Neural progenitor cell (in vitro differentiated cells): ENCODE measurements around the gene CA5A. TPM values are rescaled to one million over a fixed set of nuclear protein-coding genes. Genes with fewer than 3 reads are reported as not detected.
A peak's percentile ranks its signal among the peaks of the same experiment; 100 is the strongest.

ENCODE experiments used
- DNase-seq: peaks from one replicate; pipeline ENCODE4 v3.0.0-alpha.2; 2016; ENCODE audit warnings: low spot score
- H2AFZ ChIP-seq: fragments of 200-600 bp; sonication (generic); replicated peaks from 2 replicates; pipeline ENCODE4 v1.6.1; 2016; ENCODE audit warnings: antibody characterized with exemption
- H3F3A ChIP-seq: fragments of 200-600 bp; sonication (generic); 2 replicates; pipeline ENCODE4 v1.6.1; 2016; ENCODE audit warnings: antibody characterized with exemption, low read depth
- H3K27ac ChIP-seq: fragments of 200-600 bp; sonication (generic); 2 replicates; pipeline ENCODE4 v1.5.1; 2016; ENCODE audit warnings: mild to moderate bottlenecking
- H3K27me3 ChIP-seq: fragments of 200-600 bp; sonication (generic); 2 replicates; pipeline ENCODE4 v1.6.1; 2016; ENCODE audit warnings: mild to moderate bottlenecking, moderate library complexity
- H3K36me3 ChIP-seq: fragments of 200-600 bp; sonication (generic); 2 replicates; pipeline ENCODE4 v1.5.1; 2016
- H3K4me1 ChIP-seq: fragments of 200-600 bp; sonication (generic); 2 replicates; pipeline ENCODE4 v1.6.1; 2016; ENCODE audit warnings: mixed run types
- H3K4me2 ChIP-seq: fragments of 200-600 bp; sonication (generic); 2 replicates; pipeline ENCODE4 v1.6.1; 2016
- H3K4me3 ChIP-seq: fragments of 200-600 bp; sonication (generic); 2 replicates; pipeline ENCODE4 v1.5.1; 2016
- H3K79me2 ChIP-seq: fragments of 200-600 bp; sonication (generic); 2 replicates; pipeline ENCODE4 v1.6.1; 2016; ENCODE audit warnings: low read depth
- H3K9ac ChIP-seq: fragments of 200-600 bp; sonication (generic); 2 replicates; pipeline ENCODE4 v1.6.1; 2016
- H3K9me3 ChIP-seq: fragments of 200-600 bp; sonication (generic); 2 replicates; pipeline ENCODE4 v1.5.1; 2016; ENCODE audit warnings: low read depth
- H4K20me1 ChIP-seq: fragments of 200-600 bp; sonication (generic); 2 replicates; pipeline ENCODE4 v1.6.1; 2016; ENCODE audit warnings: low read depth
- H3K27ac Mint-ChIP-seq: 3 replicates; pipeline ENCODE4 v1.8.0; 2021; ENCODE audit warnings: mixed read lengths
- H3K27me3 Mint-ChIP-seq: 2 replicates; pipeline ENCODE4 v1.8.0; 2022; ENCODE audit warnings: low read depth, mild to moderate bottlenecking, inconsistent platforms, moderate library complexity, mixed read lengths; ENCODE audit not compliant: insufficient read depth
- H3K36me3 Mint-ChIP-seq: 3 replicates; pipeline ENCODE4 v1.8.0; 2021; ENCODE audit warnings: mixed read lengths
- H3K4me1 Mint-ChIP-seq: 3 replicates; pipeline ENCODE4 v1.8.0; 2021; ENCODE audit warnings: mixed read lengths
- H3K4me3 Mint-ChIP-seq: 3 replicates; pipeline ENCODE4 v1.8.0; 2021; ENCODE audit warnings: mild to moderate bottlenecking, moderate library complexity, mixed read lengths
- H3K9me3 Mint-ChIP-seq: 3 replicates; pipeline ENCODE4 v1.8.0; 2020; ENCODE audit warnings: mixed read lengths
- CTCF ChIP-seq: fragments of 200-600 bp; sonication (generic); IDR thresholded peaks from 2 replicates; pipeline ENCODE4 v1.5.1; 2017; ENCODE audit warnings: antibody characterized with exemption, mild to moderate bottlenecking
- EZH2 ChIP-seq: fragments of 200-600 bp; sonication (generic); IDR thresholded peaks from 2 replicates; pipeline ENCODE4 v1.6.1; 2017; ENCODE audit warnings: antibody characterized with exemption, mild to moderate bottlenecking, moderate library complexity
- EZH2phosphoT487 ChIP-seq: fragments of 200-600 bp; sonication (generic); IDR thresholded peaks from 2 replicates; pipeline ENCODE4 v1.6.1; 2017; ENCODE audit warnings: antibody characterized with exemption
- total RNA-seq: library from RNA; depleted of rRNA; stranded (reverse); fragments of >200 nt; gene quantifications from 2 replicates; pipeline ENCODE4 v1.2.3, GENCODE V29; 2015; ENCODE audit warnings: low replicate concordance

The CA5A gene
- total RNA-seq, 1 donor from 2014 or later, result not detected

- no peaks in the 10 kb centered on the region for H3K27me3 ChIP-seq
- peaks cover 52% of the 10 kb centered on the region for H4K20me1 ChIP-seq
- H3K9me3 Mint-ChIP-seq, result no peaks in the 10 kb centered on the region
- no peak for DNase-seq
- peaks cover 8% of the 10 kb centered on the region for H3F3A ChIP-seq
- H3K4me1 ChIP-seq, result peaks cover 17% of the 10 kb centered on the region
- H3K4me1 Mint-ChIP-seq, result peaks cover 29% of the 10 kb centered on the region
- no peak overlapping the region for H3K4me2 ChIP-seq
- no peaks in the 10 kb centered on the region for H3K36me3 ChIP-seq
- no peak overlapping the region for H3K9ac ChIP-seq
- TF ChIP-seq EZH2phosphoT487 (no peak), EZH2 (no peak), CTCF (no peak)
- H3K4me3 Mint-ChIP-seq, result no peak overlapping the region
- H3K27me3 Mint-ChIP-seq, result no peaks in the 10 kb centered on the region
- peak overlapping the region; percentile 94 for H3K27ac Mint-ChIP-seq
- no peaks in the 10 kb centered on the region for H3K9me3 ChIP-seq
- peaks cover 99% of the 10 kb centered on the region for H3K79me2 ChIP-seq
- H3K27ac ChIP-seq, result no peak overlapping the region
- H2AFZ ChIP-seq, result no peak overlapping the region
- peaks cover 15% of the 10 kb centered on the region for H3K36me3 Mint-ChIP-seq
- no peak overlapping the region for H3K4me3 ChIP-seq
Observed at GRCh38 chr16:87959391-87959990, 23.2 kb upstream of the CA5A start.

DNA sequence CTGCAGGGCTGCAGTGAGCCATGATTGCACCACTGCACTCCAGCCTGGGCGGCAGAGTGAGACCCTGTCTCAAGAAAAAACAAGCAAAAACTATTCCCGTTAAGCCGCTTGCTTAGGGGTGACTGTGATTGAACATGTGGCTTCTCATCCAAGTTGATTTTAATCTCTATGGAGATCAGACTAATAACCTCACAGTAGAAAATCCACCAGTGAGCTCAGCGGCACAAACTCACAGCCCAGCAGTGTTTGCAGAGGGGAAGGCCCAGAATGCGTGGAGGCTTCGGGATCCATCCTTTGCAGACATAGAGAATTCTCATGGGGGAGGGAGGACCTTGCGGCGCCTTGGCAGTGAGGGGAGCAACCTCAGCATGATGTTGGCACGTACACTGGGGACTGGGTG is 22.3 kb upstream of the CA5A start:
- no peak overlapping the region for H3K4me3 ChIP-seq
- H3K9me3 ChIP-seq, result no peaks in the 10 kb centered on the region
- no peaks in the 10 kb centered on the region for H3K36me3 ChIP-seq
- peaks cover 58% of the 10 kb centered on the region for H4K20me1 ChIP-seq
- no peaks in the 10 kb centered on the region for H3K9me3 Mint-ChIP-seq
- H3K4me3 Mint-ChIP-seq, result no peak overlapping the region
- no peak for TF ChIP-seq CTCF
- no peak for TF ChIP-seq EZH2
- no peak for TF ChIP-seq EZH2phosphoT487
- no peaks in the 10 kb centered on the region for H3K27me3 Mint-ChIP-seq
- no peak overlapping the region for H3K4me2 ChIP-seq
- H3K36me3 Mint-ChIP-seq, result peaks cover 15% of the 10 kb centered on the region
- H3K79me2 ChIP-seq, result peaks cover 100% of the 10 kb centered on the region
- DNase-seq, result no peak
- peaks cover 17% of the 10 kb centered on the region for H3K4me1 ChIP-seq
- H2AFZ ChIP-seq, result no peak overlapping the region
- peaks cover 26% of the 10 kb centered on the region for H3K4me1 Mint-ChIP-seq
- H3F3A ChIP-seq, result peaks cover 8% of the 10 kb centered on the region
- H3K9ac ChIP-seq, result no peak overlapping the region
- no peak overlapping the region for H3K27ac Mint-ChIP-seq
- no peaks in the 10 kb centered on the region for H3K27me3 ChIP-seq
- no peak overlapping the region for H3K27ac ChIP-seq

- Mint-ChIP-seq H3K27ac (no peak overlapping the region), H3K9me3 (no peaks in the 10 kb centered on the region), H3K4me1 (peaks cover 31% of the 10 kb centered on the region), H3K27me3 (no peaks in the 10 kb centered on the region), H3K36me3 (peaks cover 18% of the 10 kb centered on the region), H3K4me3 (peak overlapping the region; percentile 38)
- no peaks in the 10 kb centered on the region for H3K36me3 ChIP-seq
- peaks cover 8% of the 10 kb centered on the region for H3F3A ChIP-seq
- DNase-seq, result no peak
- no peaks in the 10 kb centered on the region for H3K9me3 ChIP-seq
- H3K79me2 ChIP-seq, result peaks cover 100% of the 10 kb centered on the region
- no peak overlapping the region for H3K27ac ChIP-seq
- TF ChIP-seq EZH2phosphoT487 (no peak), EZH2 (no peak), CTCF (no peak)
- no peak overlapping the region for H3K4me3 ChIP-seq
- no peaks in the 10 kb centered on the region for H3K27me3 ChIP-seq
- H3K4me2 ChIP-seq, result no peak overlapping the region
- H4K20me1 ChIP-seq, result peaks cover 61% of the 10 kb centered on the region
- peaks cover 18% of the 10 kb centered on the region for H3K4me1 ChIP-seq
- H3K9ac ChIP-seq, result no peak overlapping the region
- no peak overlapping the region for H2AFZ ChIP-seq
Observed at GRCh38 chr16:87957296-87958094, 21.2 kb upstream of the CA5A start.
